ENCODE results near the gene ELOVL3. TPM values are rescaled to one million over a fixed set of nuclear protein-coding genes. Genes with fewer than 3 reads are reported as not detected.

ELOVL3 gene
- total and polyA plus RNA-seq, 2 donors (not counting 3 experiments of a cell fraction or from before 2014, with no cell fraction given) = not detected

DNA sequence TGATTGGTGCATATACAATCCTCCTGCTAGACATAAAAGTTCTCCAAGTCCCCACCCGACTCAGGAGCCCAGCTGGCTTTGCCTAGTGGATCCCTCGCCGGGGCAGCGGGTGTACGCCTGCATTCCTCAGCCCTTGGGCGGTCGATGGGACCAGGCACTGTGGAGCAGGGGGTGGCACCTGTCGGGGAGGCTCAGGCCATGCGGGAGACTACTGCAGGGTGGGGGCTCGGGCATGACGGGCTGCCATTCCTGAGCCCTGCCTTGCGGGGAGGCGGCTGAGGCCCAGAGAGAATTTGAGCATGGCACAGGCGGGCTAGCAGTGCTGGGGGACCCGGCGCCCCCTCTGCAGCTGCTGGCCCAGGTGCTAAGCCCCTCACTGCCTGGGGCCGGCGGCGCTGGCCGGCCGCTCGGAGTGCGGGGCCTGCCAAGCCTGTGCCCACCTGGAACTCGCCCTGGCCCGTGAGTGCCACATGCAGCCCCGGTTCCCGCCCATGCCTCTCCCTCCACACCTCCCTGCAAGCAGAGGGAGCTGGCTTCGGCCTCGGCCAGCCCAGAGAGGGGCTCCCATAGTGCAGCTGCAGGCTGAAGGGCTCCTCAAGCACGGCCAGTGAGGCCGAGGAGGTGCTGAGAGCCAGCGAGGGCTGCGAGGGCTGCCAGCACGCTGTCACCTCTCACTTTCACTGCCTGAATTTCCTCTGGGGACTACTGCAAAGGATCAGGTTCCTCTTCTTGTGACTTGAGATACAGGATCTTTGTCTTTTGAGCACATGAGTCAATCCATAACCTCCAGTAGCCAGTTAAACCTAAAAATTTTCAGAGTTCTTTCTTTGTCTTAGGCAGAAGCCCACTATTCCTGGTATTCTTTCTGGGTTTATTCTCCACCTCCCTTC, 25.1 kb upstream of the ELOVL3 start:
- Histone ChIP-seq H3K4me2 (ENCODE audit: insufficient read depth, low read length) (no peak overlapping the region), H3K27me3 (ENCODE audit: control insufficient read depth in 2 of 2, insufficient read depth in 2 of 2, low read length in 2 of 2) (peaks cover 25% of the 10 kb centered on the region in 2 experiments), H3K9ac (replicated peaks; ENCODE audit: extremely low read depth, insufficient read depth, low read length) (no peak overlapping the region), H3K36me3 (ENCODE audit: control insufficient read depth in 2 of 2, extremely low read depth in 1 of 2, insufficient read depth in 2 of 2, low read length in 2 of 2) (no peaks in the 10 kb centered on the region), H3K9me3 (replicated peaks; ENCODE audit: control insufficient read depth, insufficient read depth, low read length) (no peaks in the 10 kb centered on the region), H3K4me1 (ENCODE audit: control insufficient read depth, extremely low read depth, insufficient read depth, low read length) (no peaks in the 10 kb centered on the region), H2AFZ (ENCODE audit: low read depth, low read length) (no peak overlapping the region), H3K9me1 (replicated peaks; ENCODE audit: control insufficient read depth, extremely low read depth, insufficient read depth, low read length) (no peaks in the 10 kb centered on the region), H4K20me1 (replicated peaks; ENCODE audit: control insufficient read depth, extremely low read depth, insufficient read depth, low read length) (no peaks in the 10 kb centered on the region), H3K27ac (ENCODE audit: insufficient read depth, low read depth, low read length) (no peak overlapping the region), H3K4me3 (replicated peaks in 1 of 3; ENCODE audit: insufficient read depth in 1 of 3, low read depth in 1 of 3, low read length in 3 of 3) (no peak overlapping the region), H3K79me2 (ENCODE audit: control insufficient read depth, insufficient read depth, low read length) (no peaks in the 10 kb centered on the region)
- CTCF ChIA-PET = interaction anchor here (0.7 to 1.6 kb wide), 2 partner anchors 31 to 146 kb away, joined by 4 to 5 read pairs; no protein-coding TSS in a partner anchor
- no TSS peak for BruUV-seq (replicated peaks)
- dilution Hi-C loops (cut with MboI; ENCODE audit: extremely low pct_ligation_motif_present, low sequenced_read_pairs) (no loop called here), intact Hi-C loops (cut with micrococcal nuclease) (no loop called here)
- TF ChIP-seq POLR2AphosphoS5 (IDR thresholded peaks at IDR 0.05; ENCODE audit: insufficient read depth, low read depth, low read length) (no peak), MYC (IDR thresholded peaks at IDR 0.05; ENCODE audit: low read depth, low read length) (no peak), POLR2A (IDR thresholded peaks at IDR 0.05; ENCODE audit: low read depth, low read length) (no peak), FOS (IDR thresholded peaks at IDR 0.05; ENCODE audit: borderline replicate concordance, insufficient read depth, low read length) (no peak), GATA2 (IDR thresholded peaks at IDR 0.05; ENCODE audit: insufficient read depth, insufficient read length, low read depth, low read length) (no peak), JUN (IDR thresholded peaks at IDR 0.05; ENCODE audit: borderline replicate concordance, insufficient read depth, insufficient read length, low read depth) (no peak), EZH2 (IDR thresholded peaks at IDR 0.05; ENCODE audit: borderline replicate concordance, low read depth, low read length, severe bottlenecking) (no peak), CTCF (IDR thresholded peaks at IDR 0.05; ENCODE audit: extremely low read depth in 1 of 2, insufficient read depth in 1 of 2, low read depth in 1 of 2, low read length in 2 of 2) (no peak)
- TF ChIP-seq, protein P1, sequence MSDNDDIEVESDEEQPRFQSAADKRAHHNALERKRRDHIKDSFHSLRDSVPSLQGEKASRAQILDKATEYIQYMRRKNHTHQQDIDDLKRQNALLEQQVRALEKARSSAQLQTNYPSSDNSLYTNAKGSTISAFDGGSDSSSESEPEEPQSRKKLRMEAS (IDR thresholded peaks at IDR 0.05; ENCODE audit: insufficient read depth, insufficient read length) = no peak
- DNase-seq (ENCODE audit: low read depth, low spot score) = no peak
- FAIRE-seq = no peak
- POLR2A ChIA-PET = no interaction called here
